ENCODE measurements around the gene POLR2A.

Gene POLR2A

DNA sequence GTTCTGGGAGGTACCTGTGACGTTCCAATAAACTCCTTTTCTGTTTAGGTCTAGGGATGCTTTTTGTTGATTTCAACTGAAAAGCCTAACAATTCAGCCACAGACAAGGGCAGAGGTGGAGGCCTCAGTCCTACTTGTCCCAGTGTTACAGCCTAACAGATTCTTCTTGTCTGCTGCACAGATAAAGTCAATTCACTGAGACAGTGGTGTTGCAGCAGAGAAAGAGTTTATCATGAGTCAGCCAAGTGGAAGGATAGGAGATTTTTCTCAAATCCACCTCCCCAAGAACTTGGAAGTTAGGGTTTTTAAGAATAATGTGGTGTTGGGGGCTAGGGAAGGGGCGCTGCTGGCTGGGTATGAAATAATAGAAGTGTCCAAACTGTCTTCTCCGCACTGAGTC, 53.9 kb downstream of the POLR2A start:
- TF ChIP-seq, protein P1, sequence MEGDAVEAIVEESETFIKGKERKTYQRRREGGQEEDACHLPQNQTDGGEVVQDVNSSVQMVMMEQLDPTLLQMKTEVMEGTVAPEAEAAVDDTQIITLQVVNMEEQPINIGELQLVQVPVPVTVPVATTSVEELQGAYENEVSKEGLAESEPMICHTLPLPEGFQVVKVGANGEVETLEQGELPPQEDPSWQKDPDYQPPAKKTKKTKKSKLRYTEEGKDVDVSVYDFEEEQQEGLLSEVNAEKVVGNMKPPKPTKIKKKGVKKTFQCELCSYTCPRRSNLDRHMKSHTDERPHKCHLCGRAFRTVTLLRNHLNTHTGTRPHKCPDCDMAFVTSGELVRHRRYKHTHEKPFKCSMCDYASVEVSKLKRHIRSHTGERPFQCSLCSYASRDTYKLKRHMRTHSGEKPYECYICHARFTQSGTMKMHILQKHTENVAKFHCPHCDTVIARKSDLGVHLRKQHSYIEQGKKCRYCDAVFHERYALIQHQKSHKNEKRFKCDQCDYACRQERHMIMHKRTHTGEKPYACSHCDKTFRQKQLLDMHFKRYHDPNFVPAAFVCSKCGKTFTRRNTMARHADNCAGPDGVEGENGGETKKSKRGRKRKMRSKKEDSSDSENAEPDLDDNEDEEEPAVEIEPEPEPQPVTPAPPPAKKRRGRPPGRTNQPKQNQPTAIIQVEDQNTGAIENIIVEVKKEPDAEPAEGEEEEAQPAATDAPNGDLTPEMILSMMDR (IDR thresholded peaks at IDR 0.05) = no peak

DNA sequence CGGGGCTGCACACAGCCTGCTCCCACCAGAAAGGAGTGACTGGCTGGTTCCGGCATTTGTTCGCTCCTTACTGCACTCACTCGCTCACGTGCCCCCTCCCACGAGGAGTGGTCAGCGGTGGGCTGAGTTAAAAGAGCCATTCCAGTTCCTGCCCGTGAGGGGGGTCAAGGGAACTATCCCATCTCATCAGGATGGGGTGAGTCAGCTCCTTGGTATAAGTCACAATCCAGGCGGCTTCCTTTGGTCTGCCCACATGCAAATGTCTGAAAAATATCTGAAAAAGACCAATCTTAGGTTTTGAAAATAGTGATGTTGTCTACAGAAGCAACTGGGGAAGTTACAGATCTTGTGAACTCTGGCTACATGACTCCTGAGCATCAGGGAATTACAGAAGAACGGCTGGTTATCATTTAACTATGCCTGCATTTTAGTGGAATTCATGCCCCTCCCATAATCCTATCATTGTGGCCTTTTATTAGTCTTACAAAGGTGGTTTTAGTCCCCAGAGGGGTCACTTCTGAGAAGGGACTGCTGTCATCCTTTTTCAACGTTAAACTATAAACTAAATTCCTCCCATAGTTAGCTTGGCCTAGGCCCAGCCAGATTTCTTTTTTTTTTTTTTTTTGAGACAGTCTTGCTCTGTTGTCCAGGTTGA, 54.9 kb downstream of the POLR2A start:
- TF ChIP-seq, protein P1 (IDR thresholded peaks at IDR 0.05) = no peak

DNA sequence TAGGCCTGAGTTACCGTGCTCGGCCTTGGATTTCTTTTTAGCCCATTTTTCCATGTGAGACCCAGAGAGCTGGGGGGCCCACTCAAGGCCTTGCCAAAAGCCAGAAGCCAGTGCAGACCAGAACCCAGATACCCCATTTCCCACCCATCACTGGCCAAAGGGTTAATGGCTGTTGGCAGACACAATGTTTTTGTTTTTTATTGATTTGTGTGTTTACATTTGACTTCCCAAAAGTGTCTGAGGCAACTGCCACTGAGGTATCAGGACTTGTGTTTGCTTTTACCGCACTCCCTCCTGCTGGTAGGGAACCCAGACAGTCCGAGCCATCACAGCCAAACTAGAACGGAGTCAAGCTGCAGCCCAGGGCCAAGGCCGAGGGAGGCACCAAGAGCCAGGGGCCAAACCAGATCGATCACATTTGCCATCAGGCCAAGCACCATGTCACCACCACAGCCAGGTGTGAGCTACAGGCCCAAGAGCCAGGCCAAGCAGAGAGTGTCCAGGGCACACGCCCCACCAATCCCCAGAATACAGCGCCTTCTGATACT, 57.0 kb downstream of the POLR2A start:
- TF ChIP-seq, protein P1 (IDR thresholded peaks at IDR 0.05) = no peak

DNA sequence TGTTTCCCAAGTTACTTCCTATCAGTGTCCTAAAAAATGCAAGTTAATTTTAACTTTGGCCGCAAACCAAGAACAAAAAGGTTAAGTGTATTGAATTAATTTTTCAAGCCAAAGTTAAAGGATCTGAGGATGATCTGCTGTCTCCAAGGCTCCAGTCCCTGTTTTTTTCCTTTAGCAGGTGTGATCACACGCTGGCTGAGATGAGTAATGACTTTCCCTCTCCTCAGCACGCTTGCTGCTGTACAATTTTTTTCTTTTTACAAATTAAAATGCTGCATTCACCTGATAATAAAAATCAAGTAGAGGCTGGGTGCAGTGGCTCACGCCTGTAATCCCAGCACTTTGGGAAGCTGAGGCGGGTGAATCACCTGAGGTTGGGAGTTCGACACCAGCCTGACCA, 60.7 kb downstream of the POLR2A start:
- TF ChIP-seq, protein P1 (IDR thresholded peaks at IDR 0.05) = no peak

DNA sequence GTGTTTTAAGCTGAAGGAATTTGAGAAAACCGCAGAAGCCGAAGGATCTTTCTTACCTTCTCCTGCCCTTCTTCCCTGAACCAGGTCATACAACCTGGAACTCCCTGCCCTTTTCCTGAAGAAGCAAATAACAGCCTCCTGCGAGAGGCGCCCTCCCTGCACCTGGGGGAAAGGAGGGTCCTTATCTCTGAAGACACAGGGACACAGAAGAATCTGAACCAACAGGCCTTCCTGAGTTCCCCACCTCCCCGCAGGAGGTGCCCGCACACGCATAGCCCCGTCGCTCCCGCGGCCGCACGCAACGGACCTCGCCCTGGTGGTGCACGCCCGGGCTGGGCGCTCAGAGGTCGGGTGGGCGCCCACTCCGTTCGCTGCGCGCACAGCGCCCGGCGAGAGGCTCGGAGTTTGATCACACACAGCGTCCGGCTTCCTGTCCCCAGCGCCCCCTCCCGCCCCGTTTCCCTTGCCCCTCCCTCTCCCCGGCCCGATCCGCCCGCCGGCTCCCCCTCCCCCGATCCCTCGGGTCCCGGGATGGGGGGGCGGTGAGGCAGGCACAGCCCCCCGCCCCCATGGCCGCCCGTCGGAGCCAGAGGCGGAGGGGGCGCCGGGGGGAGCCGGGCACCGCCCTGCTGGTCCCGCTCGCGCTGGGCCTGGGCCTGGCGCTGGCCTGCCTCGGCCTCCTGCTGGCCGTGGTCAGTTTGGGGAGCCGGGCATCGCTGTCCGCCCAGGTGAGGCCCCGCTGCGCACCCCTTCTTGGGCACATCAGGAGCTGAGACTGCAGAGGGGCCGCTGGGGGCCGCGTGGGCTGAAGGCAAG, 64.6 kb downstream of the POLR2A start, which contains the start of gene TNFSF12:
TNFSF12 (plus strand) TSS at position 474 of the 816 bp plus-strand sequence; CDS start at position 570, 96 bp downstream.
- TF ChIP-seq, protein P1 (IDR thresholded peaks at IDR 0.05) = no peak
